ENCODE measurements around the gene SLC35G2.
"Not testable (repeated sequence)": the region's sequence is repeated elsewhere in the genome, so short reads cannot be mapped to it uniquely, and the experiment has no call there.

SLC35G2 gene

GRCh38 chr3:136838641-136839555 is 20.0 kb downstream of the SLC35G2 start:
- Mint-ChIP-seq H3K9me3 (no peaks in the 10 kb centered on the region), H3K27me3 (no peaks in the 10 kb centered on the region), H3K4me1 (ENCODE audit: low read depth in 2 of 2) (peaks cover 5 to 30% of the 10 kb centered on the region in 2 donors), H3K36me3 (ENCODE audit: insufficient read depth) (peaks cover 5% of the 10 kb centered on the region), H3K4me3 (no peak overlapping the region), H3K27ac (peak overlapping the region in 1 of 2 donors; percentile 69)
- DNase-seq, result no peak
- ATAC-seq (replicated peaks), result no peak

DNA sequence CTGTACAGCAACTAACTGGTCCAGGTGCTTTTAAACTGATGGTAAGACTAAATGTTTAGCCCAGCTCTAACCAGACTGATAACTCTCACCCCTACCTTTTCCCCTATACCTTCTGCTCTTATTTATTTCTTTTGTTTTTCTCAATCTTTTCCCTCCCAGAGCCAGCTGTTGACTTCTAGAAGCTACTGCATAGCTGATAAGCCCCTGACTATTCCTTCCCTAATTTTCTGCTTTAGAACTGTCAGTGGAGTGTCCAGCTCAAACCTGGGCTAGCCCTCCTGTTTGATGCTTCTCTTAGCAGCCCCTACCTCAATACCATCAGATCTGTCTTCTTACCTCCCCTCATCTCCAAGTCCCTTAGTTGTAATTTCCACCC is 20.6 kb downstream of the SLC35G2 start:
- Mint-ChIP-seq H3K27ac (peak overlapping the region in 1 of 2 donors; percentile 69), H3K4me3 (no peak overlapping the region), H3K36me3 (ENCODE audit: insufficient read depth) (peaks cover 10% of the 10 kb centered on the region), H3K4me1 (ENCODE audit: low read depth in 2 of 2) (peaks cover 5 to 31% of the 10 kb centered on the region in 2 donors), H3K27me3 (no peaks in the 10 kb centered on the region), H3K9me3 (no peaks in the 10 kb centered on the region)
- ATAC-seq (replicated peaks), result no peak
- no peak for DNase-seq

GRCh38 chr3:136840252-136840651 is 21.3 kb downstream of the SLC35G2 start:
- H3K27ac Mint-ChIP-seq, result peak overlapping the region in 1 of 2 donors; percentile 2
- ATAC-seq (replicated peaks) (no peak), DNase-seq (no peak)
- peaks cover 5 to 28% of the 10 kb centered on the region in 2 donors for H3K4me1 Mint-ChIP-seq (ENCODE audit: low read depth in 2 of 2)
- H3K36me3 Mint-ChIP-seq (ENCODE audit: insufficient read depth), result peaks cover 13% of the 10 kb centered on the region
- no peak overlapping the region for H3K4me3 Mint-ChIP-seq
- H3K27me3 Mint-ChIP-seq, result no peaks in the 10 kb centered on the region
- no peaks in the 10 kb centered on the region for H3K9me3 Mint-ChIP-seq

DNA sequence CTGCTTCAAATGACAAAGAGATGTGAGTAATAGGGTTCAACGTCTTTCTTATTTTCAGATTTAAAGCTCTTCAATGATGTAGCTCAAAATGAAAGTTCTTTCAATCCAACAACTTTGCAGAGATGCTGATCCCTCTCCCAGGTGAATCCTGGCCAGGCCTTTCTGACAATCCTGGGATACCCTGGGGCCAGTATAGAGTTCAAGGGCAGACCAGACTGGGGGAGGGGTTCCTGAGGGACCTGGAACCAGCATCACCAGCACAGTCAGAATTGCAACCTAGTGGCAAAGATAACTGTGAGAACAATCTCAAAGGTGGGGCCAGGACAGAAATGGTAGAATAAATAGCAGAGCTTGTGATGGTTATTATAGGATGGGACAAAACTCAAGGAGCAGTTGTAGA is 23.4 kb downstream of the SLC35G2 start:
- peaks cover 6 to 24% of the 10 kb centered on the region in 2 donors for H3K4me1 Mint-ChIP-seq (ENCODE audit: low read depth in 2 of 2)
- H3K27ac Mint-ChIP-seq, result peak overlapping the region in 1 of 2 donors; percentile 90
- DNase-seq (no peak), ATAC-seq (replicated peaks) (no peak)
- H3K27me3 Mint-ChIP-seq, result no peaks in the 10 kb centered on the region
- H3K36me3 Mint-ChIP-seq (ENCODE audit: insufficient read depth), result peaks cover 13% of the 10 kb centered on the region
- H3K4me3 Mint-ChIP-seq, result no peak overlapping the region
- H3K9me3 Mint-ChIP-seq, result no peaks in the 10 kb centered on the region

DNA sequence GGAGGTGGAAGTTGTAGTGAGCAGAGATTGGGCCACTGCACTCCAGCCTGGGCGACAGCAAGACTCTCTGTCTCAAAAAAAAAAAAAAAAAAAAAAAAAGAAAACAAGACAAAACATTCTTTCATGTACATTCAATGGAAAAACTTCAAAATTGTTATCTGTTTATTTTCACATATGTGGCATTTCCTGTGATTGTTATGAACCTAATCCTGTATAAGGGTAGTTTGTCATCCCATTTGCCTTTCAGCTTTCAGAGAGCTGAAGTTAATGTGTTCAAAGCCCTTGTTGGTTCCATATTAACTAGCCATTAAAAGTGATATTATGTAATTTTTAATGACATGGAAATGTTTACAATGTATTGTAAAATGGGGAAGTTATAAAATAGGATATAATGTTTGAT is 25.8 kb downstream of the SLC35G2 start:
- H3K27me3 Mint-ChIP-seq, result no peaks in the 10 kb centered on the region
- no peaks in the 10 kb centered on the region for H3K9me3 Mint-ChIP-seq
- H3K4me1 Mint-ChIP-seq (ENCODE audit: low read depth in 2 of 2), result peaks cover 5 to 13% of the 10 kb centered on the region in 2 donors
- ATAC-seq (replicated peaks) (no peak), DNase-seq (no peak)
- H3K36me3 Mint-ChIP-seq (ENCODE audit: insufficient read depth), result peaks cover 13% of the 10 kb centered on the region
- peak overlapping the region in 1 of 2 donors; percentile 14 for H3K27ac Mint-ChIP-seq
- no peak overlapping the region for H3K4me3 Mint-ChIP-seq

- H3K4me1 Mint-ChIP-seq (ENCODE audit: low read depth in 2 of 2), result peaks cover 5 to 29% of the 10 kb centered on the region in 2 donors
- DNase-seq (no peak), ATAC-seq (replicated peaks) (no peak)
- no peak overlapping the region for H3K4me3 Mint-ChIP-seq
- H3K9me3 Mint-ChIP-seq, result peaks cover 3 to 4% of the 10 kb centered on the region in 2 donors
- H3K27ac Mint-ChIP-seq, result peak overlapping the region in 1 of 2 donors; percentile 4
- no peaks in the 10 kb centered on the region for H3K36me3 Mint-ChIP-seq (ENCODE audit: insufficient read depth)
- no peaks in the 10 kb centered on the region for H3K27me3 Mint-ChIP-seq
Observed at GRCh38 chr3:136852180-136852579, 33.3 kb downstream of the SLC35G2 start.

DNA sequence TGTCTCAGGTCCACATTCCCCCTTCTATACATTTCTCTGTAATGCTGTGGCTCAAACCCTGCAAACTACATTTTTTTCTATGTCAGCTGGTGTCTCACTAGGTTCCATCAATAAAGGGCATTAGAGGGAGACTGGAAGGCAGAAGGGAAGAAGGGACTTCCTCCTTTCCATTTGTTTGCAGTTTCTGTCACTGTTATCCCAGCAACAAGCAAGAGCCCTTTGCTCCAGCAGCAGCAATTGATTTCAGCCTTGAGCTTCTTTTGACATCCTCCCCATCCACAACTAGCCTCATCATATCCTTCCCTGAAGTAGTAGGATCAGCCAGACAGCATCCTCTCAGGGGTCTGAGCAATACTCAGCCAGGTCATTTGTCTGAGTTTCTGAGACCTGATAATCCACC is 37.7 kb downstream of the SLC35G2 start:
- Mint-ChIP-seq H3K9me3 (peaks cover 3 to 5% of the 10 kb centered on the region in 2 donors), H3K36me3 (ENCODE audit: insufficient read depth) (peaks cover 7% of the 10 kb centered on the region), H3K4me3 (no peak overlapping the region), H3K27me3 (no peaks in the 10 kb centered on the region), H3K27ac (no peak overlapping the region), H3K4me1 (ENCODE audit: low read depth in 2 of 2) (peaks cover 14 to 57% of the 10 kb centered on the region in 2 donors)
- ATAC-seq (replicated peaks) (no peak), DNase-seq (no peak)

DNA sequence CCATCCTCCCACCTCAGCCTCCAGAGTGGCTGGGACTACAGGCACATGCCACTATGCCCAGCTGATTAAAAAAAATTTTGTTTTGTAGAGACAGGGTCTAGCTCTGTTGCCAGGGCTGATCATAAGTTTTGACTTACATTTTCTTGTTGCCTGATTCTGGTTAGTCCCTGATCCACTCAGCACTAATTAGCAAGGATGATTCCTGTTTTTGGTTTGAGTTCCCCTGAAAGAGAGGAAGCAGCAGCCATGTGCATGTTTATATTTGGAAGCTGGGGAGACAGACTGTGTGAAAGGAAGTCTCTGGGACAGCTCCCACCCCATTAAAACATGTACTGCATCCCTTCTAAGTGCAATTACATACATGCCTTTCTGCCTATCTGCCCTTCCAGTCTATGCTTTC is 39.5 kb downstream of the SLC35G2 start:
- Mint-ChIP-seq H3K4me1 (ENCODE audit: low read depth in 2 of 2) (peaks cover 21 to 64% of the 10 kb centered on the region in 2 donors), H3K9me3 (peaks cover 3 to 5% of the 10 kb centered on the region in 2 donors), H3K36me3 (ENCODE audit: insufficient read depth) (peaks cover 19% of the 10 kb centered on the region), H3K27ac (no peak overlapping the region), H3K27me3 (no peaks in the 10 kb centered on the region), H3K4me3 (no peak overlapping the region)
- DNase-seq (no peak), ATAC-seq (replicated peaks) (no peak)

- H3K4me1 Mint-ChIP-seq (ENCODE audit: low read depth in 2 of 2), result peaks cover 28 to 61% of the 10 kb centered on the region in 2 donors
- DNase-seq (no peak), ATAC-seq (replicated peaks) (no peak)
- H3K9me3 Mint-ChIP-seq, result peaks cover 3 to 5% of the 10 kb centered on the region in 2 donors
- peak overlapping the region; percentile 94 to 96 for H3K27ac Mint-ChIP-seq
- H3K27me3 Mint-ChIP-seq, result no peaks in the 10 kb centered on the region
- peak overlapping the region; percentile 93 to 94 for H3K4me3 Mint-ChIP-seq
- H3K36me3 Mint-ChIP-seq (ENCODE audit: insufficient read depth), result peaks cover 22% of the 10 kb centered on the region
Observed at GRCh38 chr3:136860541-136860940, 41.6 kb downstream of the SLC35G2 start.

GRCh38 chr3:136861890-136862616 is 43.1 kb downstream of the SLC35G2 start, which contains the start of gene NCK1:
Gene NCK1 (plus strand): TSS chr3:136862208. CDS start chr3:136928002, 65,794 bp downstream.
- Mint-ChIP-seq H3K36me3 (ENCODE audit: insufficient read depth) (peaks cover 22% of the 10 kb centered on the region), H3K9me3 (peaks cover 2 to 3% of the 10 kb centered on the region in 2 donors), H3K4me1 (ENCODE audit: low read depth in 2 of 2) (peaks cover 34 to 63% of the 10 kb centered on the region in 2 donors), H3K27ac (peak within 1 kb of the TSS; percentile 94 to 96), H3K4me3 (peak within 1 kb of the TSS; percentile 93 to 94), H3K27me3 (no peaks in the 10 kb centered on the region)
- ATAC-seq (replicated peaks) (peak; percentile 90), DNase-seq (peak; percentile 97 to 98 (median 98))

DNA sequence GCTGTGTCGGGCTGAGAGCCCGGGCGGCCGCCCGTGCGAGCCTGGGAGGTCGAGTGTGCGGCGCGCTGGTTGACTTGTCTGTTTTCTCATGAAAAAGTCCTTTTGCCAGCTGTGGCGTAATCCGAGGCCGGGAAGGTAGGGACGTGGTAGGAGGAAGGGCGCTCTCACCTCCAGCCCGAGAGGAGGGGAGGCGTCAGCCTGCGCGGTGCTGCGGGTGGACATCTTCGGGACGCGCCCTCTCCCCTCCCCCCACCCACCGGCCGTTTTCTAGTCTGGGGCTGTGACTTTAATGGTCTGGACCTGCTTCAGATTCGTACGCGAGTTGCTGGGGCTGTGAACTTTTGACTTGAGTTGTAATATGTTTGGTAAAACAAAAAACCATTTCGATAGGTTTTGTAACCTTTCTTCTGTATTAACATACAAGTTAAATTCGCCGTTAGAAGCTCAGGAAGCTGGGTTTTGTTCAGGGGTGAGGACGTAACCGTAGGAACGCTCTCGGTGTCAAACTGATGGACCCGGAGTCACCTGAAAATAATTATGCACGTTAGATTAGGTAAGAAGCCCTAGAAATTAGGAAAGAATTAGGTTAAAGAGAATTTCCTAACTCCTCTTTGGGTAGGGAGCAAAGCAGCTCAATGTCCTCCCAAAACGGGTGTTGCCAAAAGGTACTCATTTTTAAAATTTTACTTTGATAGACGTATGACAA is 43.8 kb downstream of the SLC35G2 start:
- H3K27me3 Mint-ChIP-seq, result no peaks in the 10 kb centered on the region
- peak in 2 of 3 experiments; percentile 27 for DNase-seq
- H3K4me3 Mint-ChIP-seq, result peak overlapping the region; percentile 93 to 94

DNA sequence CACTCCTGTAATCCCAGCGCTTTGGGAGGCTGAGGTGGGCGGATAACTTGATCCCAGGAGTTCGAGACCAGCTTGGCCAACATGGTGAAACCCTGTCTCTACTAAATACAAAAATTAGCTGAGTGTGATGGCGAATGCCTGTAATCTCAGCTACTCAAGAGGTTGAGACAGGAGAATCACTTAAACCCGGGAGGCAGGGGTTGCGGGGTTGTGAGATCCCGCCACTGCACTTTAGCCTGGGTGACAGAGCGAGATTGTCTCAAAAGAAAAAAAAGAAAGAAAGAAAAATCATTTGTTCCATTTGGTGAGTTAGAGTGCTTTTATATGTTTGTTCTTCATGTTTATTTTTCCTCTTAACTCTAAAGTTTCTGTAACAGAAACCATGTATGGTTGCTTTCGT is 50.4 kb downstream of the SLC35G2 start:
- Mint-ChIP-seq H3K36me3 (ENCODE audit: insufficient read depth) (peaks cover 50% of the 10 kb centered on the region), H3K27ac (no peak overlapping the region), H3K9me3 (peaks cover 1 to 7% of the 10 kb centered on the region in 2 donors), H3K4me3 (no peak overlapping the region), H3K4me1 (ENCODE audit: low read depth in 2 of 2) (peaks cover 48 to 66% of the 10 kb centered on the region in 2 donors), H3K27me3 (no peaks in the 10 kb centered on the region)
- no peak for ATAC-seq (replicated peaks)
- DNase-seq, result no peak

More for the DNA sequence above, 43.8 kb downstream of the SLC35G2 start:
- H3K36me3 Mint-ChIP-seq (ENCODE audit: insufficient read depth), result peaks cover 23% of the 10 kb centered on the region
- peak; percentile 3 for ATAC-seq (replicated peaks)
- no peaks in the 10 kb centered on the region for H3K9me3 Mint-ChIP-seq
- peak overlapping the region; percentile 94 to 96 for H3K27ac Mint-ChIP-seq
- peaks cover 39 to 66% of the 10 kb centered on the region in 2 donors for H3K4me1 Mint-ChIP-seq (ENCODE audit: low read depth in 2 of 2)

DNA sequence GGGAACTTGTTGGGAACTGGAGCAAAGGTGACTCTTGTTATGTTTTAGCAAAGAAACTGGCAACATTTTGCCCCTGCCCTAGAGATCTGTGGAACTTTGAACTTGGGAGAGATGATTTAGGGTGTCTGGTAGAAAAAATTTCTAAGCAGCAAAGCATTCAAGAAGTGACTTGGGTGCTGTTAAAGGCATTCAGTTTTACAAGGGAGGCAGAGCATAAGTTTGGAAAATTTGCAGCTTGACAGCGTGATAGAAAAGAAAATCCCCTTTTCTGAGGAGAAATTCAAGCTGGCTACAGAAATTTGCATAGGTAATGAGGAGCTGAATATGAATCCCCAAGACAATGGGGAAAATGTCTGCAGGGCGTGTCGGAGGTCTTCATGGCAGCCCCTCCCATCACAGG is 53.3 kb downstream of the SLC35G2 start:
- peak overlapping the region; percentile 44 to 61 for H3K4me3 Mint-ChIP-seq
- peaks cover 47 to 68% of the 10 kb centered on the region in 2 donors for H3K4me1 Mint-ChIP-seq (ENCODE audit: low read depth in 2 of 2)
- H3K27me3 Mint-ChIP-seq; H3K9me3 Mint-ChIP-seq; DNase-seq; ATAC-seq (replicated peaks): not testable (repeated sequence)
- H3K36me3 Mint-ChIP-seq (ENCODE audit: insufficient read depth), result peaks cover 49% of the 10 kb centered on the region
- peak overlapping the region in 1 of 2 donors; percentile 10 for H3K27ac Mint-ChIP-seq
